SK-N-SH (cell line): Measurements from ENCODE around the gene C19orf44. TPM values are rescaled to one million over a fixed set of nuclear protein-coding genes. Genes with fewer than 3 reads are reported as not detected.
"Not testable (repeated sequence)": the region's sequence is repeated elsewhere in the genome, so short reads cannot be mapped to it uniquely, and the experiment has no call there.

Source experiments
- CTCF ChIA-PET: fragments of 300-600, 350-600 bp; formaldehyde crosslinking; extraction: SDS; loops from one replicate; lab custom pipeline; 2021; lab: Yijun Ruan, JAX
- POLR2A ChIA-PET: fragments of 350-600 bp; sonication (Branson Sonifier 250); formaldehyde crosslinking; extraction: SDS; loops from one replicate; lab custom pipeline; 2020; ENCODE audit warnings: antibody characterized with exemption, inconsistent platforms; lab: Yijun Ruan, JAX
- DNase-seq: peaks from one replicate; pipeline ENCODE4 v3.0.0; 2012
- H2AFZ ChIP-seq: fragments of 200-600 bp; sonication (generic); 2 replicates; pipeline ENCODE4 v1.8.1; 2016; ENCODE audit warnings: antibody characterized with exemption, mild to moderate bottlenecking, low read depth
- H3F3A ChIP-seq: fragments of 200-600 bp; sonication (generic); replicated peaks from 2 replicates; pipeline ENCODE3; 2016; ENCODE audit warnings: antibody characterized with exemption, mild to moderate bottlenecking; ENCODE audit not compliant: insufficient read depth
- H3K27ac ChIP-seq, 2 experiments: fragments of 200-500 bp in 1 of 2; fragments of 200-600 bp in 1 of 2; sonication (Bioruptor generic) in 1 of 2; sonication (generic), shearing (Covaris generic) in 1 of 2; 2 replicates each; pipeline versions ENCODE4 v1.5.1 to v1.6.1; 2014 to 2016; ENCODE audit warnings: low read depth in 2 of 2, inconsistent platforms in 1 of 2, low read length in 1 of 2, mild to moderate bottlenecking in 1 of 2, mixed read lengths in 1 of 2
- H3K27me3 ChIP-seq: fragments of 200-600 bp; sonication (generic), shearing (Covaris generic); 2 replicates; pipeline ENCODE4 v1.6.1; 2016; ENCODE audit warnings: mixed run types; ENCODE audit not compliant: insufficient read depth
- H3K36me3 ChIP-seq, 2 experiments: fragments of 200-500 bp in 1 of 2; fragments of 200-600 bp in 1 of 2; sonication (Bioruptor generic) in 1 of 2; sonication (generic) in 1 of 2; replicated peaks in 1 of 2; 2 replicates each; pipeline versions ENCODE3 to v1.5.1; 2014 to 2016; ENCODE audit warnings: low read length in 1 of 2, mild to moderate bottlenecking in 1 of 2; ENCODE audit not compliant: insufficient read depth in 2 of 2, control insufficient read depth in 1 of 2
- H3K4me1 ChIP-seq, 2 experiments: fragments of 200-500 bp in 1 of 2; fragments of 200-600 bp in 1 of 2; sonication (Bioruptor generic) in 1 of 2; sonication (generic), shearing (Covaris generic) in 1 of 2; 2 replicates each; pipeline versions ENCODE4 v1.5.1 to v1.6.1; 2014 to 2016; ENCODE audit warnings: low read depth in 1 of 2, low read length in 1 of 2, mixed run types in 1 of 2; ENCODE audit not compliant: insufficient read depth in 2 of 2, control insufficient read depth in 1 of 2
- H3K4me2 ChIP-seq: fragments of 200-600 bp; sonication (generic), shearing (Covaris generic); 2 replicates; pipeline ENCODE4 v1.6.1; 2017; ENCODE audit warnings: mixed run types
- H3K4me3 ChIP-seq, 2 experiments: fragments of 200-500 bp in 1 of 2; fragments of 200-600 bp in 1 of 2; sonication (Bioruptor generic) in 1 of 2; sonication (generic), shearing (Covaris generic) in 1 of 2; 2 replicates each; pipeline versions ENCODE4 v1.5.1 to v1.8.1; 2014 to 2016; ENCODE audit warnings: low read depth in 2 of 2, inconsistent platforms in 1 of 2, low read length in 1 of 2, mild to moderate bottlenecking in 1 of 2, mixed read lengths in 1 of 2, moderate library complexity in 1 of 2
- H3K79me2 ChIP-seq: fragments of 200-600 bp; sonication (generic); 2 replicates; pipeline ENCODE4 v1.8.1; 2017; ENCODE audit warnings: mild to moderate bottlenecking; ENCODE audit not compliant: insufficient read depth
- H3K9ac ChIP-seq: fragments of 200-600 bp; sonication (generic); 2 replicates; pipeline ENCODE4 v1.6.1; 2017; ENCODE audit warnings: mixed run types
- H3K9me2 ChIP-seq: fragments of 200-600 bp; sonication (generic); 2 replicates; pipeline ENCODE4 v1.6.1; 2017; ENCODE audit warnings: mixed run types
- H3K9me3 ChIP-seq: fragments of 200-600 bp; sonication (generic); 2 replicates; pipeline ENCODE4 v1.6.1; 2017; ENCODE audit warnings: mixed run types, mild to moderate bottlenecking, moderate library complexity
- H4K20me1 ChIP-seq: fragments of 200-600 bp; sonication (generic); 2 replicates; pipeline ENCODE4 v1.6.1; 2017; ENCODE audit warnings: mild to moderate bottlenecking, mixed run types; ENCODE audit not compliant: insufficient read depth
- CTCF ChIP-seq: fragments of 200-600 bp; sonication (generic); IDR thresholded peaks from 2 replicates; pipeline ENCODE4 v1.6.1; 2017; ENCODE audit warnings: antibody characterized with exemption, mild to moderate bottlenecking, moderate library complexity
- ELF1 ChIP-seq: IDR thresholded peaks from 2 replicates; pipeline ENCODE4 v1.4.0; 2012
- EZH2phosphoT487 ChIP-seq: fragments of 200-600 bp; sonication (generic); IDR thresholded peaks from 2 replicates; pipeline ENCODE4 v1.6.1; 2017; ENCODE audit warnings: low read depth, mixed run types, mild to moderate bottlenecking, antibody characterized with exemption, moderate library complexity, borderline replicate concordance
- MXI1 ChIP-seq: IDR thresholded peaks from 2 replicates; pipeline ENCODE4 v1.6.1; 2012; ENCODE audit warnings: mild to moderate bottlenecking, low read depth, low read length, improper control_type of control experiment
- RCOR1 ChIP-seq: fragments of 150-350 bp; IDR thresholded peaks from 2 replicates; pipeline ENCODE4 v1.6.1; 2017; ENCODE audit warnings: antibody characterized with exemption, low read length
- SIN3A ChIP-seq: IDR thresholded peaks from 2 replicates; pipeline ENCODE4 v1.6.1; 2012; ENCODE audit warnings: low read depth, mild to moderate bottlenecking, low read length, moderate library complexity, borderline replicate concordance
- WGBS: methylation state at CpG from one replicate; pipeline ENCODE4 v1.1.6; 2017; ENCODE audit warnings: low lambda C conversion rate; 5-methylcytosine and 5-hydroxymethylcytosine counted together
- polyA plus RNA-seq, 3 experiments: library from polyadenylated mRNA; depleted of rRNA; stranded (reverse); fragments of >200 nt; gene quantifications; 2 replicates each; pipeline ENCODE4 v1.2.3, GENCODE V29; 2012
- TF ChIP-seq, protein P1 (sequence below): fragments of 150-350 bp; IDR thresholded peaks from 2 replicates; pipeline ENCODE4 v1.6.1; 2017; ENCODE audit warnings: antibody characterized with exemption, low read length, low read depth, borderline replicate concordance

Gene C19orf44
- polyA plus RNA-seq, 1 of the 3 experiments (the other 2 are of a cell fraction) = 6.0 TPM

- Histone ChIP-seq H2AFZ (peak overlapping the region; percentile 65; the same call in 1 of the 2 replicates), H3K4me2 (peak overlapping the region; percentile 88)
- WGBS = 2% methylated on average over 10 of the region's 67 CpGs
- TF ChIP-seq ELF1 (no peak), RCOR1 (no peak), EZH2phosphoT487 (no peak), CTCF (no peak), MXI1 (peak; percentile 32; the same call in 1 of the 2 replicates), SIN3A (0 out of 2 replicates have a peak, but pooled peaks have one; percentile 13)
- TF ChIP-seq, protein P1, sequence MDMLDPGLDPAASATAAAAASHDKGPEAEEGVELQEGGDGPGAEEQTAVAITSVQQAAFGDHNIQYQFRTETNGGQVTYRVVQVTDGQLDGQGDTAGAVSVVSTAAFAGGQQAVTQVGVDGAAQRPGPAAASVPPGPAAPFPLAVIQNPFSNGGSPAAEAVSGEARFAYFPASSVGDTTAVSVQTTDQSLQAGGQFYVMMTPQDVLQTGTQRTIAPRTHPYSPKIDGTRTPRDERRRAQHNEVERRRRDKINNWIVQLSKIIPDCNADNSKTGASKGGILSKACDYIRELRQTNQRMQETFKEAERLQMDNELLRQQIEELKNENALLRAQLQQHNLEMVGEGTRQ = no peak
- TF ChIP-seq, all 33 proteins: peak for 2
- H3K9ac ChIP-seq = peak overlapping the region; percentile 69
- H3K9me3 ChIP-seq = no peaks in the 10 kb centered on the region
- DNase-seq = no peak
- ChIA-PET POLR2A (interaction anchor here (0.8 kb wide), 1 partner anchor 13 kb away, joined by 5 read pairs; no protein-coding TSS in a partner anchor), CTCF (interaction anchor here (1.4 to 1.5 kb wide), 2 partner anchors 28 to 30 kb away, joined by 4 to 5 read pairs; no protein-coding TSS in a partner anchor)
- no peaks in the 10 kb centered on the region for H3K27me3 ChIP-seq
- H4K20me1 ChIP-seq = peaks cover 23% of the 10 kb centered on the region; the same call in 1 of the 2 replicates
- peaks cover 8 to 17% of the 10 kb centered on the region in 2 experiments; a peak in 3 of 4 replicates for H3K4me1 ChIP-seq
- peaks cover 3% of the 10 kb centered on the region for H3F3A ChIP-seq
- H3K36me3 ChIP-seq = no peaks in the 10 kb centered on the region
- peaks cover 53% of the 10 kb centered on the region for H3K79me2 ChIP-seq
- peak overlapping the region in 1 of 2 experiments; percentile 18; a peak in 2 of 4 replicates for H3K27ac ChIP-seq
- peak overlapping the region; percentile 75 to 77 for H3K4me3 ChIP-seq
- no peaks in the 10 kb centered on the region for H3K9me2 ChIP-seq
Observed at GRCh38 chr19:16470911-16471811, 25.0 kb upstream of the C19orf44 start.

DNA sequence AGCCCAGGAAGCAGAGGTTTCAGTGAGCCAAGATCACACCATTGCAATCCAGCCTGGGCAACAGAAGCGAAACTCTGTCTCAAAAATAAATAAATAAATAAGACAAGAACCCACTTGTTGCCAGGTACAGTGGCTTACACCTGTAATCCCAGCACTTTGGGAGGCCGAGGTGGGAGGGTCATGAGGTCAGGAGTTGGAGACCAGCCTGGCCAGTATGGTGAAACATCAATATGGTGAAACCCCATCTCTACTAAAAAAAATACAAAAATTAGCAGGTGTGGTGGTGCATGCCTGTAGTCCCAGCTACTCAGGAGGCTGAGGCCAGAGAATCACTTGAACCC is 23.7 kb upstream of the C19orf44 start:
- H3K27me3 ChIP-seq, POLR2A ChIA-PET, H3K9me2 ChIP-seq, H3F3A ChIP-seq, H3K36me3 ChIP-seq, H3K9me3 ChIP-seq, DNase-seq: not testable (repeated sequence)
- Histone ChIP-seq H4K20me1 (peaks cover 21% of the 10 kb centered on the region; the same call in 1 of the 2 replicates), H3K4me2 (peak overlapping the region; percentile 93), H3K9ac (peak overlapping the region; percentile 75), H3K79me2 (peaks cover 40% of the 10 kb centered on the region), H3K4me1 (peaks cover 8 to 17% of the 10 kb centered on the region in 2 experiments; a peak in 3 of 4 replicates), H3K4me3 (peak overlapping the region; percentile 75 to 76), H3K27ac (peak overlapping the region in 1 of 2 experiments; percentile 80; a peak in 3 of 4 replicates), H2AFZ (peak overlapping the region; percentile 95)
- CTCF ChIA-PET = interaction anchor here (0.6 to 1.2 kb wide), 2 partner anchors 15 to 31 kb away, joined by 3 to 4 read pairs; no protein-coding TSS in a partner anchor
- WGBS = 91% methylated on average over 2 of the region's 2 CpGs
